Activated CD4-positive, alpha-beta T cell treated with anti-CD3 and anti-CD28 coated beads for 1 hour (primary cell): ENCODE measurements around the gene COQ3.

Experiments
- DNase-seq: peaks from one replicate; pipeline ENCODE4 v3.0.0-alpha.2; 2020

Gene COQ3

DNA sequence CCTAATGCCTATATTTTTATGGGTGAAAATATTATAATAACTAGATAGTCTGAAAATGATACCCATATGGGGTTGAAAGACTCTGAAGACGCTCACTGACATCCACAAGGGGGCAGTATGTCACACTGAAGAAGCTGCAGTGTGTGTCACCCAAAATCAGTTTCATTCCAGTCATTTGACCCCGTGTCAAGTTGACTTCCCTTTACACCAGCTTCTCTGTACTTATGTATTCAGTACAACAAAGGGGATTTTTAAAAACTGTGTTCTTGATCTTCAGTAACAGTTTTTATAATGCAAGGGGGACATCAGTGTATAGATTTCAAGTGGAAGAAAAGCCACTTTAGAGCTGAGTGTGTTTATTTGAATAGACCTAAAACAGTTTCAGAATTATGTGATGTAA is 63.8 kb downstream of the COQ3 start:
- peak; percentile 14 for DNase-seq

- DNase-seq = no peak
Measured at GRCh38 chr6:99324996-99325395, 69.0 kb downstream of the COQ3 start.
